Ammon's horn (tissue), 1 donor: ENCODE measurements around the gene TNS1.

ENCODE experiments used
- DNase-seq: peaks from one replicate; pipeline ENCODE4 v3.0.0-alpha.2; 2016; ENCODE audit warnings: low spot score

Gene TNS1

GRCh38 chr2:217848351-217848957, 154.3 kb downstream of the TNS1 start:
- DNase-seq, result no peak

DNA sequence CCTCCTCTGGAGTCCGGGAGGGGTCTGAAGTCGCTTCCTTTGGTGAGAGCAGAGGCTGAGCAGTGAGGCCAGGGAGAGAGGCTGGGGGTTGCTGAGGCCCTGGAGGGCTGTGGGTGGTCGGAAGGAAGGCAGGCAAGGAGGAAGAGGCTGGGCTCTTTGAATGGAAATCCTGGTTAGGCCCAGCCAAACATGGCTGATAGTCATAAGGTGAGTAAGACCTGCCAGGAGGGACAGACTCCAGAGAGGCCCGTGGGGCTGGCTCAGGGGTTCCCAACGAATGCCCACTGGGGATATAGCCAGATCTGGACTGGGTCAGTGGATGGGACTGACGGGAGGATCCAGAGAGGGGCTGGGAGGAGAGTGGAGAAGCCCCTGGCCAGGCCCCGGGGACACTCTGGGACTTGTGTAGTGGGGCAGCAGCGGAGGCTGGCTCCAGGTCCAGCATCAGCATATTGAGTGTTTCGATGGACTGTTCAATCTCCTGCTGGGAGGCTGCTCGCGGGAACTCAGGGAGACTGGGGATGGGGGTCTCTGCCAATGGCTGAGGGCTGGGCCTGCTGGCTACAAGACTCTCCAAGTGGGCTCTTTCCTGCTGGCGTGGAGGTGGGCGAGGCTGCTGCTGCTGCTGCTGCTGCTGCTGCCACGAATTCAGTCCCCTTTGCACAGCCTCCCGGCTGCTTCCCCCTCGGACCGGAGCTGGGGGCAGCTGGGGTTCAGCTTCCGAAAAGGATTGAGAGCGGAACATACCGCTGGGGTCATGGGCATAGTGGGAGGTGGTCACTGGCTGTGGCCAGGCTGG, 155.0 kb downstream of the TNS1 start:
- DNase-seq, result no peak

DNA sequence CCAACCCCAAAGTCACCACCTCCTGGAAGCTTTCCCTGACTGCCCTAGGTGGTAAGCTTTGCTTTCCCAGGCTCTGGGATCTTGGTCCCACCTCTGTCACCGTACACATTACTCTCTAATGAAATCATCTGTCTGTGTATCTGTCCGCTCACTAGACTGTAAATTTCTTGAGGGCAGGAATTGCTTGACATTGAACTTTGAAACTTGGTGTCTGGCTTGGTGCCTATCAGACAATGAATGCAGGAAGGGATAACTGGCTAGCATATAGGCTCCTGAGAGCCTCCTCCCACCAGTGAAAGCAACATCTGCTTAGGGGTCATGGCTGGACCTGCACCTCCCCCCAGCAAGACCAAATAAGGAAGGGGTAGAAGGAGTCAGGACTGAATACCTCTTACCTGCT, 155.7 kb downstream of the TNS1 start:
- DNase-seq, result no peak

GRCh38 chr2:217846321-217846743, 156.5 kb downstream of the TNS1 start:
- DNase-seq, result no peak

- no peak for DNase-seq
Measured at GRCh38 chr2:217845301-217845700, 157.5 kb downstream of the TNS1 start.

DNA sequence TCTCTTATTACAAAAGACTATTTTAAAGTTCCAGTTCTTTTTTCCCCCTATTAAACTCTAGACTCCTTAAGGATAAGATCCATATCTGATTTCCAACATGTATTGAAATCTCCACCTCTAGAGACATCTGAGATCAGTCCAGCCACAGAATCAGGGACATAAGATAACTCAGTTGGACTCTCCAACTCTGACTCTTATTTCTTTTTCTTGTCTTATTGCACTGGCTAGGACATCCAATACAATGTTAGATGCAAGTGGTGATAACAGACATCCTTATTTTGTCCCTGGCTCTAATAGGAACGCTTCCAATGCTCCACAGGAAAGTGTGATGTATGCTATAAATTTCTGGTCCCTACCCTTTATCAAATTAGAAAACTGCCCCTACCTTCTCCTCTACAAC, 158.1 kb downstream of the TNS1 start:
- DNase-seq, result no peak

DNA sequence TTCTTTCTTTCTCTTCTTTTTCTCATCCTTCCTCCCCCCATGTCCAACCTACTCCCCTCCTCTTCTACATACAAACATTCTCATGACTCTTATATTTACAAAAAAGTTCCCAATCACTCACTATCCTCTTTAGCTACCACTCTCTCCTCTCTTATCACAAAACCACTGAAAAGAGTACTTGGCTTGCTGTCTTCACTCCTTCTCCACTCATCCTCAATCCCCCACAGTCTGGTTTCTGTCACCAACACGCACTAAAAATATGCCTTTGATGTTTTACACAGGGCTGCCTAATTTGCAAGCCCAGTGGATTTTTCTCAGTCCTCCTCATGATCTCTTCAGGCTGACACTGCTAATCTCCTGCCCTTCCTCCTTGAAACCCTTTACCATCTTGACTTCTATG, 159.5 kb downstream of the TNS1 start:
- no peak for DNase-seq

GRCh38 chr2:217842017-217842416, 160.8 kb downstream of the TNS1 start:
- no peak for DNase-seq

GRCh38 chr2:217840522-217840921, 162.3 kb downstream of the TNS1 start:
- no peak for DNase-seq

- DNase-seq, result no peak
Measured at GRCh38 chr2:217839750-217840107, 163.1 kb downstream of the TNS1 start.

DNA sequence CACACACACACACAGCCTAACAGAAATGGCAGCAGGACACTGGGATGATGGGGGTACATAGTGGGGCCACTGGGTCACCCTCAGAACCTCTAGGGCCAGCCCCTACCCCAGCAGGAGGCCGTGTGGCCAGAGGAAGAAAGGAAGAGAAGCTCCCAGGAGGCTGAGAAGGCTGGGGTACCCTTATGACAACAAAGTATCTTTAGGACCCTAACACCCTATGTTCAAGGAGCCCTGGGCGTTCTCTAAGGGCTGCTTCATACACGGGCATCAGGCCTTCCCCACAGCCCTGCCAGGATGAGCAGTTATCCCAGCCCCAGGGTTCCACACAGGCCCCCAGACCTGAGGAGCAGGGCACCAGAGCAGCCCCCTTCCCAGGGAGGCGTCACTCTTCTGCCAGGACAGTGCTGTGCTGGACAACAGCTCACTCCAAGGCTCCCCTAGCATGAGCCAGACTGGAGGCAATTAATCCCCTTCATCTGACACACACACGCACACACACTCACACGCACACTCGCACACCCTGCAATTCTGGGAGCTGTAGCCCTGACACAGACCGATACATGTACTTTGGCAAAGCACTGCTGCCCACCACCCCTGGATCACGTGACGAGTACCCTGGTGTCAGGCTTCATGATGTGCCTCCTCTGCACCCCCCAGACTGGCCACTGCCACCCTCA, 163.6 kb downstream of the TNS1 start:
- no peak for DNase-seq

- DNase-seq, result peak; percentile 95
Measured at GRCh38 chr2:217838409-217838831, 164.4 kb downstream of the TNS1 start.

GRCh38 chr2:217837530-217837929, 165.3 kb downstream of the TNS1 start:
- DNase-seq, result no peak

DNA sequence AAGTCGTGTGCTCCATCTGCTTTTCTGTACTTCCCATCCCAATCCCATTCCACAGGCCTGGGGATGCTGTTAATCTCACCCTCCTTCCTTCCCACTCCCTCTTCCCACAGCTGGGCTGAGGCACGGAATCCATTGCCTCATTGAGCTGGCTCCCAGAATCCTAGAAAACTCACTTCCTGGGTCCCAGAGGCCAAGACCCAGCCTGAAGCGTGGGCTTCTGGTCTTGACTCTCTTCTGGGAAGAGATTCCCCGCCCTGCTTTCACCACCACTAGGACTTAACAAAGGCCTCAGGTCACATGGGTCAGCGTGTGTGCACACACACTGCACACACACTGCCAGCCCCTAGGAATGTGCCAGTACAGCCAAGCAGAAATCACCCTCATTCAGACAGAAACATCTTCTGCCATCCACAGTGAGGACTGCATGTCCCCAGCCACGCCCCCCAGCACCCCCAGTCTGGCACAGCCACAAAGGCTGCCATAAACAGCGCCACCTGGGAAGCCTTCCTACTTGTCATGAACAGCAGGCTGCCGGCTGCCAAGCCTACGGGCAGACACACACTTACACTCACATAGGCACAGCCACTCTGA, 165.8 kb downstream of the TNS1 start:
- DNase-seq, result peak; percentile 82

GRCh38 chr2:217835931-217836891, 166.6 kb downstream of the TNS1 start:
- DNase-seq, result peak; percentile 30

- no peak for DNase-seq
Measured at GRCh38 chr2:217834744-217835513, 167.9 kb downstream of the TNS1 start.

GRCh38 chr2:217834057-217834620, 168.7 kb downstream of the TNS1 start:
- peak; percentile 42 for DNase-seq

- DNase-seq, result no peak
Measured at GRCh38 chr2:217833439-217833838, 169.4 kb downstream of the TNS1 start.

DNA sequence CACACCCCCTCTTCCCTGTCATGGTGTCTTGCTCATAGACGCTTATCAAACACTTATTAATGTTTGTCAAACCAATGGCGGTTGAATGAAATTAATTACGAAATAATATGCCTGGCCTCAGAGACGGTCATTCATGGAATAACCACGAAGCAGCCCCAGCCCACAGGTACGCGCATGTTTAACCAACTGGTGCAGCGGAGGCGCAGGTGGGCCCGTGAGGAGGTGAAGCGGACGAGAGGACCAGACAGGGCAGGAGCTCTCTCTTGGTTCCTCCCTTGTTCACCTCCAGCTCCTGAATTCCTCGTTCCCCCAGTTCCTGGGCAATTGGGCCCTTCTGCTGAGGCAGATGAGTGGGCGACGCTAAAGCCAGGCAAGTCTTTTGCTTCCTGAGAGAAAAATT, 169.8 kb downstream of the TNS1 start:
- no peak for DNase-seq

DNA sequence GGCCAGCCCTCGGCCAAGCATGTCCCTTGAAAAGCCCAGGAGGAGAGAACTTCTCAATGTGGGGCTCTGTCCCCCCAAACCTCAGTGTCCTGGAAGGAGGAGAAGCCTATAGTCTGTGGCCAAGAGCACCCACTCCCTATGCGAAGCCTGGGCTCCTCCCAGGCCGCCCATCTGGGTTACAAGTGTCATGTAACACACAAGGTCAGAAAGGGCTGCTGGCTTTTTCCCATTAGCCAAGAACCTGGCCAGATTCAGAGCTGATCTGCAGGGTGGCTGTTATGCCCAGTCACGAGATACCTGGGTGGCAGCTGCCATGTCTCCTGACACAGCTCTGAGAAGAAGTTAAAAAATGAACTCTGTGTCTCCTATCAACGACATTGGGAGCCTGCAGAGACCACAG, 170.7 kb downstream of the TNS1 start:
- no peak for DNase-seq

DNA sequence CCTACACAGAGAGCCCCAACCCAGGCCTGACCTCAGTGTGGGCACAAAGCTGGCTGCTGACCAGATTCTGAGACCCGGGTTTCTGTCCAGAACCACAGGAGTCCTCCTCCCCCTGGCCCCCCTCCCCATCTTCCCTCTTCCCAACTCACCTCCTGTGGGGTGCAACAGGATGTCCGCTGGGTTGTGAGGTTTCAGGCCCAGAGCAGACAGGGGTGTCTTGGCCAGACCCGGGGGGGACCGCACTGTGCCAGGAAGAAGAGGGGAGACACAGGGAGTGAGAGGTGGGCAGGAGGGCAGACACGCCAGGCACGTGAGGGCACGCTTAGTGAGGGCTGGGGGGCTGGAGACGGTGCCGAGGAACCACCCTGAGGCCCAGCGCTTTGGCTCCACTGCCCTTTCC, 171.5 kb downstream of the TNS1 start:
- no peak for DNase-seq
